Adrenal gland (tissue), 12 donors: ENCODE data around the gene SBNO2. TPM values are rescaled to one million over a fixed set of nuclear protein-coding genes. Genes with fewer than 3 reads are reported as not detected.
A peak's percentile ranks its signal among the peaks of the same experiment; 100 is the strongest.

Experiments
- DNase-seq, 7 donors: peaks; one replicate each; pipeline ENCODE4 v3.0.0-alpha.2; 2019 to 2020
- H3K27ac ChIP-seq, 5 donors: fragments of 200-600 bp; sonication (generic) in 4 of 5; 1 replicate in 3 of 5; 2 replicates in 2 of 5; pipeline versions ENCODE4 v1.5.1 to v1.8.0; 2016 to 2020; ENCODE audit warnings: mild to moderate bottlenecking in 1 of 5
- H3K27me3 ChIP-seq: fragments of 200-600 bp; 2 replicates; pipeline ENCODE4 v1.8.0; 2021
- H3K36me3 ChIP-seq, 2 donors: fragments of 200-600 bp; replicated peaks in 1 of 2; 1 replicate in 1 of 2; 2 replicates in 1 of 2; pipeline versions ENCODE4 v1.5.1 to v1.8.0; 2018 to 2022
- H3K4me1 ChIP-seq, 2 donors: fragments of 200-600 bp; replicated peaks in 1 of 2; 1 replicate in 1 of 2; 2 replicates in 1 of 2; pipeline versions ENCODE4 v1.5.1 to v1.8.0; 2018 to 2021
- H3K4me3 ChIP-seq, 4 donors: fragments of 200-600 bp; sonication (generic) in 3 of 4; one replicate each; pipeline ENCODE4 v1.5.1; 2016 to 2018
- H3K9me3 ChIP-seq, 3 donors: fragments of 200-600 bp; sonication (generic) in 1 of 3; replicated peaks in 1 of 3; 1 replicate in 2 of 3; 2 replicates in 1 of 3; pipeline versions ENCODE4 v1.5.1 to v1.8.0; 2016 to 2021
- CTCF ChIP-seq, 6 experiments: fragments of 450-650 bp in 4 of 6; fragments of 200-600 bp in 2 of 6; sonication (generic) in 1 of 6; IDR thresholded peaks; 1 replicate in 5 of 6; 2 replicates in 1 of 6; pipeline versions ENCODE4 v1.5.1 to v1.8.0; 2016 to 2021; ENCODE audit warnings: antibody characterized with exemption in 6 of 6, mild to moderate bottlenecking in 2 of 6, moderate library complexity in 1 of 6
- POLR2A ChIP-seq, 2 donors: fragments of 450-650 bp; IDR thresholded peaks; one replicate each; pipeline ENCODE4 v1.6.1; 2017; ENCODE audit warnings: antibody characterized with exemption in 2 of 2, mild to moderate bottlenecking in 2 of 2, moderate library complexity in 1 of 2
- WGBS, 4 donors: extraction: QIAGEN DNeasy Blood & Tissue Kit in 2 of 4; methylation state at CpG; one replicate each; pipeline versions ENCODE4 v1.1.5 to v1.1.7; 2013 to 2017; 5-methylcytosine and 5-hydroxymethylcytosine counted together
- intact Hi-C, 2 donors: fragments of 100-400 bp; cut with DNase I; formaldehyde crosslinking; loops; one replicate each; pipeline versions ENCODE4 v1.14.1 to v1.15.0; 2022 to 2023
- polyA plus RNA-seq, 3 donors: library from polyadenylated mRNA; stranded (reverse); fragments of 200-250 nt in 2 of 3; fragments of 350-450 nt in 1 of 3; fragmentation: Illumina TruSeq in 1 of 3; extraction: RNeasy Lipid Tissue Mini Kit (QIAGEN cat#74804) in 1 of 3; gene quantifications; one replicate each; pipeline ENCODE4 v1.2.3, GENCODE V29; 2013 to 2014
- total RNA-seq, 9 donors: library from RNA; depleted of rRNA in 4 of 9; stranded (reverse); fragments of >200 nt in 4 of 9; fragments of 120-200 nt in 1 of 9; fragmentation: NEBNext Ultra II Directional in 1 of 9; extraction: Animal tissue kit (Norgen Biotek cat#: 25700) in 1 of 9; gene quantifications; one replicate each; pipeline versions ENCODE4 v1.1.0 to v1.2.4, GENCODE V29; 2013 to 2023
- donor health status: healthy with polysubstance abuse.
- donor health status: Bipolar disorder and iron deficiency.
- donor health status: DM: yes; HTN: yes; CAD: no.
- donor health status: DM: no; HTN: no; CAD: no.
- donor health status: DM: no; HTN: no; CAD: no.
- donor health status: DM: yes; HTN: yes; CAD: no.

SBNO2 gene
- total and polyA plus RNA-seq, 12 donors: 13.6 to 176 (median 74.7) TPM

- no peak for DNase-seq
- Histone ChIP-seq H3K27ac (no peak overlapping the region), H3K4me3 (no peak overlapping the region), H3K9me3 (no peaks in the 10 kb centered on the region), H3K4me1 (peaks cover 24 to 50% of the 10 kb centered on the region in 2 donors), H3K36me3 (peaks cover 0 to 58% of the 10 kb centered on the region in 2 donors), H3K27me3 (no peaks in the 10 kb centered on the region)
- 88 to 96% (median 94%) methylated on average over 13 to 17 of the region's 17 CpGs for WGBS, 4 donors
- intact Hi-C loops: loop anchor here in 1 of 2 donors (5.0 kb wide), 1 partner anchor 44 kb away; the partner anchor contains the start of gene SBNO2
- TF ChIP-seq CTCF (IDR thresholded peaks at IDR 0.05) (no peak), POLR2A (IDR thresholded peaks at IDR 0.05) (no peak)
Observed at GRCh38 chr19:1128106-1128505, 46.0 kb downstream of the SBNO2 start.

- no peak for DNase-seq
- intact Hi-C loops: loop anchor here in 1 of 2 donors (5.0 kb wide), 1 partner anchor 45 kb away; the partner anchor contains the start of gene SBNO2
- Histone ChIP-seq H3K36me3 (peaks cover 0 to 68% of the 10 kb centered on the region in 2 donors), H3K4me3 (no peak overlapping the region), H3K27me3 (no peaks in the 10 kb centered on the region), H3K4me1 (peaks cover 15 to 41% of the 10 kb centered on the region in 2 donors), H3K9me3 (no peaks in the 10 kb centered on the region), H3K27ac (peak overlapping the region in 2 of 5 donors; percentile 79 to 80)
- TF ChIP-seq POLR2A (IDR thresholded peaks at IDR 0.05) (no peak), CTCF (IDR thresholded peaks at IDR 0.05) (no peak)
- 88 to 96% (median 94%) methylated on average over 19 to 33 of the region's 33 CpGs for WGBS, 4 donors
Observed at GRCh38 chr19:1126984-1127760, 46.9 kb downstream of the SBNO2 start.

- Histone ChIP-seq H3K4me1 (peaks cover 4 to 41% of the 10 kb centered on the region in 2 donors), H3K9me3 (no peaks in the 10 kb centered on the region), H3K36me3 (peaks cover 0 to 81% of the 10 kb centered on the region in 2 donors), H3K4me3 (no peak overlapping the region), H3K27ac (peak overlapping the region in 2 of 5 donors; percentile 79 to 80), H3K27me3 (no peaks in the 10 kb centered on the region)
- WGBS, 4 donors: 78 to 85% (median 79%) methylated on average over 27 to 33 of the region's 33 CpGs
- TF ChIP-seq POLR2A (IDR thresholded peaks at IDR 0.05) (no peak), CTCF (IDR thresholded peaks at IDR 0.05) (no peak)
- DNase-seq: peak in 5 of 7 donors; percentile 65 to 80 (median 75)
- intact Hi-C loops: loop anchor here in 1 of 2 donors (5.0 kb wide), 1 partner anchor 46 kb away; the partner anchor contains the start of gene SBNO2
Observed at GRCh38 chr19:1125601-1126467, 48.2 kb downstream of the SBNO2 start.
